ENCODE results near the gene CADPS2. TPM values are rescaled to one million over a fixed set of nuclear protein-coding genes. Genes with fewer than 3 reads are reported as not detected.

Gene CADPS2
- polyA plus RNA-seq, 1 donor (not counting 4 experiments of a cell fraction or from before 2014, with no cell fraction given) = 0.35 TPM

DNA sequence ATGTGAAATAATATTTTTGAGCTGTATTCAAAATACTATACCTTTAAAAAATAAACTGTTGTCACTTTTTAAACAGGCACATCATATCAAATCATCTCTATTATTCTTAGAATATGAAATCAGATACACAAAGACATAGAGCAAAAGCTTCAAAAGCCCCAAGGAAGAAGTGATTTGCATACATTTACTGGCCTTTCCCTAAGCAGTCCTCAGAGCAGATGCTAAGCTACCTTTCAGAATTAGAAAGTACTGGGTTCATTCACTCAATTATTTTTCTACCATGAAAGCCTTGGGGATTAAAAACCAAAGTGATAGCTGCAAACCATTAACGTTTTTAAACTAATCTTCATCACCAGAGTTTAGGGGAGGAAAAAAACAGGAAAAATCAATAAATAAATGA is 127.8 kb downstream of the CADPS2 start:
- Histone ChIP-seq H3K4me2 (ENCODE audit: control insufficient read depth, extremely low read depth, insufficient read depth, low read depth, low read length) (no peak overlapping the region), H3K9me3 (ENCODE audit: control insufficient read depth, low read depth, low read length) (no peaks in the 10 kb centered on the region), H3K4me3 (ENCODE audit: control insufficient read depth in 2 of 3, extremely low read depth in 1 of 3, insufficient read depth in 2 of 3, low read depth in 1 of 3, low read length in 3 of 3) (no peak overlapping the region), H3K9me1 (ENCODE audit: control insufficient read depth, extremely low read depth, insufficient read depth, low read length) (no peaks in the 10 kb centered on the region), H3K79me2 (ENCODE audit: control insufficient read depth, insufficient read depth, low read length) (no peaks in the 10 kb centered on the region), H3K4me1 (ENCODE audit: control insufficient read depth, extremely low read depth, insufficient read depth, low read length) (no peaks in the 10 kb centered on the region), H3K9ac (ENCODE audit: control insufficient read depth, extremely low read depth, insufficient read depth, low read length) (no peak overlapping the region), H4K20me1 (ENCODE audit: control insufficient read depth, extremely low read depth, insufficient read depth, low read length) (no peaks in the 10 kb centered on the region), H3K36me3 (ENCODE audit: control insufficient read depth in 2 of 2, extremely low read depth in 1 of 2, insufficient read depth in 2 of 2, low read length in 2 of 2) (no peaks in the 10 kb centered on the region), H2AFZ (ENCODE audit: control insufficient read depth, low read length) (no peak overlapping the region), H3K27me3 (ENCODE audit: control insufficient read depth, extremely low read depth, insufficient read depth, low read length) (no peaks in the 10 kb centered on the region), H3K27ac (ENCODE audit: control insufficient read depth, insufficient read depth, low read length) (no peak overlapping the region)
- FAIRE-seq (no peak), DNase-seq (ENCODE audit: low read depth, low spot score) (no peak)
- TF ChIP-seq CTCF (optimal IDR thresholded peaks at IDR 0.05 in 1 of 3, IDR thresholded peaks at IDR 0.05 in 1 of 3, conservative IDR thresholded peaks at IDR 0.05 in 1 of 3; ENCODE audit: extremely low read depth in 1 of 3, insufficient read depth in 2 of 3, low read length in 3 of 3) = no peak
- no peak for TF ChIP-seq EZH2 (IDR thresholded peaks at IDR 0.05; ENCODE audit: low read length)
- dilution Hi-C loops (cut with MboI; ENCODE audit: extremely low pct_ligation_motif_present, low sequenced_read_pairs) = no loop called here

DNA sequence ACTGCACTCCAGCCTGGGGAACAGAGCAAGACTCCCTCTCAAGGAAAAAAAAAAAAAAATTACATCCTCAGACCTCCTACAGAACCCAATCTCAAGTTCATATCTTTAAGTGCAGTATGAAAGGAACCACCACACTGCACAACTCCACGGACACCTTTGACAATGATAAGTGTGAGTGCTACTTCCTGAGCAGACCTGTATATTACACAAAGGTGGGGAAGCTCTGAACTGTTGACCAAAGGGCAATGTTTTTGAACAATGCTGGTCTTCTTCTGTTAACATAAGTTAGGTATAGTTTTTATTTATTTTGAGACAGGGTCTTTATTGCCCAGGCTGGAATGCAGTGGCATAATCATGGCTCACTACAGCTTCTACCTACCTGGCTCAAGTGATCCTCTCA is 129.4 kb downstream of the CADPS2 start:
- no peaks in the 10 kb centered on the region for H3K9me1 ChIP-seq (ENCODE audit: control insufficient read depth, extremely low read depth, insufficient read depth, low read length)
- no peak overlapping the region for H2AFZ ChIP-seq (ENCODE audit: control insufficient read depth, low read length)
- H3K79me2 ChIP-seq (ENCODE audit: control insufficient read depth, insufficient read depth, low read length) = no peaks in the 10 kb centered on the region
- no peak overlapping the region for H3K27ac ChIP-seq (ENCODE audit: control insufficient read depth, insufficient read depth, low read length)
- no peaks in the 10 kb centered on the region for H3K9me3 ChIP-seq (ENCODE audit: control insufficient read depth, low read depth, low read length)
- no peaks in the 10 kb centered on the region for H3K27me3 ChIP-seq (ENCODE audit: control insufficient read depth, extremely low read depth, insufficient read depth, low read length)
- H3K4me1 ChIP-seq (ENCODE audit: control insufficient read depth, extremely low read depth, insufficient read depth, low read length) = no peaks in the 10 kb centered on the region
- H4K20me1 ChIP-seq (ENCODE audit: control insufficient read depth, extremely low read depth, insufficient read depth, low read length) = no peaks in the 10 kb centered on the region
- TF ChIP-seq EZH2 (IDR thresholded peaks at IDR 0.05; ENCODE audit: low read length) (no peak), CTCF (optimal IDR thresholded peaks at IDR 0.05 in 1 of 3, IDR thresholded peaks at IDR 0.05 in 1 of 3, conservative IDR thresholded peaks at IDR 0.05 in 1 of 3; ENCODE audit: extremely low read depth in 1 of 3, insufficient read depth in 2 of 3, low read length in 3 of 3) (no peak)
- H3K4me2 ChIP-seq (ENCODE audit: control insufficient read depth, extremely low read depth, insufficient read depth, low read depth, low read length) = no peak overlapping the region
- FAIRE-seq (no peak), DNase-seq (ENCODE audit: low read depth, low spot score) (no peak)
- dilution Hi-C loops (cut with MboI; ENCODE audit: extremely low pct_ligation_motif_present, low sequenced_read_pairs) = no loop called here
- H3K36me3 ChIP-seq (ENCODE audit: control insufficient read depth in 2 of 2, extremely low read depth in 1 of 2, insufficient read depth in 2 of 2, low read length in 2 of 2) = no peaks in the 10 kb centered on the region
- H3K4me3 ChIP-seq (ENCODE audit: control insufficient read depth in 2 of 3, extremely low read depth in 1 of 3, insufficient read depth in 2 of 3, low read depth in 1 of 3, low read length in 3 of 3) = no peak overlapping the region
- H3K9ac ChIP-seq (ENCODE audit: control insufficient read depth, extremely low read depth, insufficient read depth, low read length) = no peak overlapping the region

Measured in keratinocyte (primary cell).